ENCODE data around the gene FAAP20. TPM values are rescaled to one million over a fixed set of nuclear protein-coding genes. Genes with fewer than 3 reads are reported as not detected.

The FAAP20 gene
- total RNA-seq, 1 experiment from 2014 or later, result 72.1 TPM

DNA sequence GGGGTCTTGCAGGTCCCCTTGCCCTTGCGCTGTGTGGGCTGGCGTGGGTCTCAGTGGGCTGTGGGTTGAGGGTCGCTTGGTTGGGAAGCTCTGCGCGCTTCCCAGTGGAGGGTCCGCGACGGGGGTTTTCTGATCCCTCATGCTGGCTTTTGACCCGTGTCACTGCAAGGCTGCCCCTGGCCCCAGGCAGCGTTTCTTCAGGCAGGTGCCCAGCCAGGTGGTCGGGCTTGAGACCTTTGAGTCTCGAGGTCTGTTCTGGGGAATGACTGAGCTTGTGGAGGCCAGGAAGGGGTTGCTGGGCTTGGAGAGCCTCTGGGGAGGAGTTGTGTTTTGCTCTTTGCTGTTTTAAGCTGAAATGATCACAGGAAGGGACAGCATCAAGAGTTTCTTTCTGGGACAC is 38.9 kb upstream of the FAAP20 start:
- intact Hi-C loops (cut with micrococcal nuclease; ENCODE audit: unreplicated experiment), result loop anchor here (5.0 kb wide), 1 partner anchor 36 kb away; no protein-coding TSS in a partner anchor
- peak overlapping the region; percentile 47; the same call in 1 of the 2 replicates for H3K4me3 ChIP-seq
- no peak for DNase-seq
- peaks cover 98% of the 10 kb centered on the region for H3K79me2 ChIP-seq (ENCODE audit: low read depth)
- BruUV-seq (replicated peaks), result no TSS peak
- TF ChIP-seq EZH2 (IDR thresholded peaks at IDR 0.05; ENCODE audit: low read depth), result no peak
- no peak for TF ChIP-seq CTCF (conservative IDR thresholded peaks at IDR 0.05)
- H3F3A ChIP-seq (ENCODE audit: insufficient read depth, low read depth), result peaks cover 29% of the 10 kb centered on the region
- no peaks in the 10 kb centered on the region for H3K27me3 ChIP-seq (ENCODE audit: insufficient read depth, low read depth)
- POLR2A ChIA-PET (ENCODE audit: unreplicated experiment), result interaction anchor here (1.6 kb wide), 1 partner anchor 34 kb away, joined by 10 read pairs; no protein-coding TSS in a partner anchor
- CTCF ChIA-PET, result interaction anchor here (0.8 kb wide), 1 partner anchor 57 kb away, joined by 4 read pairs; no protein-coding TSS in a partner anchor
- H3K4me1 ChIP-seq (replicated peaks; ENCODE audit: insufficient read depth), result peaks cover 52% of the 10 kb centered on the region
- H3K36me3 ChIP-seq (ENCODE audit: low read depth), result no peaks in the 10 kb centered on the region
- peak overlapping the region; percentile 68; the same call in 1 of the 2 replicates for H3K27ac ChIP-seq
- no peak overlapping the region for H2AFZ ChIP-seq
- no peaks in the 10 kb centered on the region for H3K9me2 ChIP-seq (ENCODE audit: insufficient read depth)
- H4K20me1 ChIP-seq (ENCODE audit: insufficient read depth), result peaks cover 91% of the 10 kb centered on the region
- H3K4me2 ChIP-seq, result peak overlapping the region; percentile 99
- H3K9me3 ChIP-seq (ENCODE audit: insufficient read depth, low read depth), result no peaks in the 10 kb centered on the region

DNA sequence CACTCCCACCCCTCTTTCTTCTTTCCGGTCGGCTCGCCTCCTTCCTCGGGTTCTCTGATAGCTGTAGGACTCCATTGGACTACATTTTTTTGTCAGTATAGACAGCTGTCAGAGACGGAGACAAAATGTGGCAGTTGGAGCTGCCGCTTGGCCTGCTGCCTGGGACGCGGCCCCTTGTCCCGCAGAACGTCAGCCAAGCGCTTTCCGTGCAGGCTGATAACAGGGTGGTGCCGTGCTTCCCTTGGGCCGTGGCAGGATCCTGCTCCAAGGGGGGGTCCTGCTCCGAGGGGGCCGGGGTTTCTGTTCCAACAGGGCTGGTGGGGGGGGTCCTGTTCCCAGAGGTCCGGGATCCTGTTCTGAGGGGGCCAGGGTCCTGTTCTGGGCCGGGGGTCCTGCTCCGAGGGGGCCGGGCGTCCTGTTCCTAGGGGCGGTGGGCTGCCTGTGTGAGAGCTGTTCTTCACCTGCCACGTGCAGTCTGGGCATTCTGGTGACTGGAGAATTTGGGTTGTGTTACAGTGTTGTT is 38.4 kb upstream of the FAAP20 start:
- ChIA-PET CTCF (interaction anchor here (0.8 kb wide), 1 partner anchor 57 kb away, joined by 4 read pairs; no protein-coding TSS in a partner anchor), POLR2A (ENCODE audit: unreplicated experiment) (no interaction called here)
- no peak overlapping the region for H3K27ac ChIP-seq
- peaks cover 29% of the 10 kb centered on the region for H3F3A ChIP-seq (ENCODE audit: insufficient read depth, low read depth)
- BruUV-seq (replicated peaks), result no TSS peak
- H4K20me1 ChIP-seq (ENCODE audit: insufficient read depth), result peaks cover 86% of the 10 kb centered on the region
- H2AFZ ChIP-seq, result no peak overlapping the region
- H3K9me3 ChIP-seq (ENCODE audit: insufficient read depth, low read depth), result no peaks in the 10 kb centered on the region
- H3K36me3 ChIP-seq (ENCODE audit: low read depth), result no peaks in the 10 kb centered on the region
- H3K4me3 ChIP-seq, result no peak overlapping the region; the same call in 1 of the 2 replicates
- H3K79me2 ChIP-seq (ENCODE audit: low read depth), result peaks cover 93% of the 10 kb centered on the region
- H3K4me1 ChIP-seq (replicated peaks; ENCODE audit: insufficient read depth), result peaks cover 52% of the 10 kb centered on the region
- TF ChIP-seq CTCF (conservative IDR thresholded peaks at IDR 0.05), result no peak
- no peak for TF ChIP-seq EZH2 (IDR thresholded peaks at IDR 0.05; ENCODE audit: low read depth)
- intact Hi-C loops (cut with micrococcal nuclease; ENCODE audit: unreplicated experiment), result loop anchor here (5.0 kb wide), 1 partner anchor 36 kb away; no protein-coding TSS in a partner anchor
- DNase-seq, result no peak
- peak overlapping the region; percentile 99 for H3K4me2 ChIP-seq
- H3K9me2 ChIP-seq (ENCODE audit: insufficient read depth), result no peaks in the 10 kb centered on the region
- H3K27me3 ChIP-seq (ENCODE audit: insufficient read depth, low read depth), result no peaks in the 10 kb centered on the region

- no peak for DNase-seq
- no TSS peak for BruUV-seq (replicated peaks)
- intact Hi-C loops (cut with micrococcal nuclease; ENCODE audit: unreplicated experiment), result loop anchor here (5.0 kb wide), 1 partner anchor 35 kb away; no protein-coding TSS in a partner anchor
- H3F3A ChIP-seq (ENCODE audit: insufficient read depth, low read depth), result peaks cover 29% of the 10 kb centered on the region
- H3K9me3 ChIP-seq (ENCODE audit: insufficient read depth, low read depth), result no peaks in the 10 kb centered on the region
- peak overlapping the region; percentile 93; the same call in 1 of the 2 replicates for H3K4me3 ChIP-seq
- H4K20me1 ChIP-seq (ENCODE audit: insufficient read depth), result peaks cover 80% of the 10 kb centered on the region
- CTCF ChIA-PET, result no interaction called here
- H3K79me2 ChIP-seq (ENCODE audit: low read depth), result peaks cover 87% of the 10 kb centered on the region
- no peak for TF ChIP-seq CTCF (conservative IDR thresholded peaks at IDR 0.05)
- TF ChIP-seq EZH2 (IDR thresholded peaks at IDR 0.05; ENCODE audit: low read depth), result no peak
- H3K4me2 ChIP-seq, result peak overlapping the region; percentile 99
- POLR2A ChIA-PET (ENCODE audit: unreplicated experiment), result no interaction called here
- H3K4me1 ChIP-seq (replicated peaks; ENCODE audit: insufficient read depth), result peaks cover 52% of the 10 kb centered on the region
- no peak overlapping the region for H2AFZ ChIP-seq
- no peaks in the 10 kb centered on the region for H3K9me2 ChIP-seq (ENCODE audit: insufficient read depth)
- no peaks in the 10 kb centered on the region for H3K27me3 ChIP-seq (ENCODE audit: insufficient read depth, low read depth)
- no peak overlapping the region for H3K27ac ChIP-seq
- no peaks in the 10 kb centered on the region for H3K36me3 ChIP-seq (ENCODE audit: low read depth)
Measured at GRCh38 chr1:2232255-2232915, 37.8 kb upstream of the FAAP20 start.

Data from PC-9 (cell line).